WTC11 (cell line): ENCODE results near the gene PIP4K2C. TPM values are rescaled to one million over a fixed set of nuclear protein-coding genes. Genes with fewer than 3 reads are reported as not detected.

Experiments
- ATAC-seq: fragments of 200-7000 bp; cut with Tn5 transposase; 2 replicates; pipeline ENCODE4 v1.10.0; 2021; ENCODE audit warnings: mild to moderate bottlenecking, moderate library complexity
- CTCF ChIA-PET: fragments of 300-600 bp; sonication (Branson Sonifier 250); formaldehyde crosslinking; loops from one replicate; lab custom pipeline; 2021; ENCODE audit warnings: antibody characterized with exemption; lab: Charles Lee
- POLR2A ChIA-PET: fragments of 350-600 bp; sonication (Branson Sonifier 250); formaldehyde crosslinking; loops from one replicate; lab custom pipeline; 2021; ENCODE audit warnings: antibody characterized with exemption; lab: Charles Lee
- DNase-seq: peaks from one replicate; pipeline ENCODE4 v3.0.0; 2021; ENCODE audit warnings: low spot score
- H3K27ac Mint-ChIP-seq: 2 replicates; pipeline ENCODE4 v1.8.0; 2021; ENCODE audit warnings: mixed read lengths
- H3K27me3 Mint-ChIP-seq: 2 replicates; pipeline ENCODE4 v1.8.0; 2021; ENCODE audit warnings: low read depth, mild to moderate bottlenecking, moderate library complexity, mixed read lengths
- H3K36me3 Mint-ChIP-seq: 2 replicates; pipeline ENCODE4 v1.8.0; 2021; ENCODE audit warnings: mixed read lengths
- H3K4me1 Mint-ChIP-seq: 2 replicates; pipeline ENCODE4 v1.8.0; 2022; ENCODE audit warnings: mixed read lengths
- H3K4me3 Mint-ChIP-seq: 2 replicates; pipeline ENCODE4 v1.8.0; 2021; ENCODE audit warnings: mild to moderate bottlenecking, moderate library complexity, mixed read lengths
- H3K9me3 Mint-ChIP-seq: 2 replicates; pipeline ENCODE4 v1.8.0; 2021; ENCODE audit warnings: mixed read lengths
- CREM ChIP-seq: sonication (generic); formaldehyde crosslinking; IDR thresholded peaks from 2 replicates; pipeline ENCODE4 v1.8.1; 2022; ENCODE audit warnings: mild to moderate bottlenecking, missing genetic modification reagents, moderate library complexity
- FOXK1 ChIP-seq: sonication (generic); formaldehyde crosslinking; IDR thresholded peaks from 2 replicates; pipeline ENCODE4 v1.8.0; 2022; ENCODE audit warnings: mild to moderate bottlenecking, moderate library complexity, missing genetic modification reagents
- GRHL2 ChIP-seq: fragments of 250-450 bp; sonication (Bioruptor Pico); IDR thresholded peaks from 2 replicates; pipeline ENCODE4 v1.8.0; 2022; ENCODE audit warnings: mild to moderate bottlenecking, moderate library complexity; ENCODE audit not compliant: insufficient replicate concordance, severe bottlenecking
- HMGA2 ChIP-seq: fragments of 250-450 bp; sonication (Bioruptor Pico); IDR thresholded peaks from 2 replicates; pipeline ENCODE4 v1.4.0; 2021; ENCODE audit warnings: mild to moderate bottlenecking, moderate library complexity
- JAZF1 ChIP-seq: fragments of 250-450 bp; sonication (Bioruptor Pico); IDR thresholded peaks from 2 replicates; pipeline ENCODE4 v1.9.0; 2021; ENCODE audit warnings: moderate library complexity, mild to moderate bottlenecking, inconsistent platforms
- MYBL2 ChIP-seq: sonication (generic); formaldehyde crosslinking; IDR thresholded peaks from 2 replicates; pipeline ENCODE4 v1.8.1; 2023; ENCODE audit warnings: mild to moderate bottlenecking, moderate library complexity, missing genetic modification reagents
- NFE2L1 ChIP-seq: sonication (generic); formaldehyde crosslinking; IDR thresholded peaks from 2 replicates; pipeline ENCODE4 v1.8.1; 2023; ENCODE audit warnings: missing genetic modification reagents
- RORB ChIP-seq: fragments of 250-450 bp; sonication (Bioruptor Pico); IDR thresholded peaks from 2 replicates; pipeline ENCODE4 v1.9.0; 2021; ENCODE audit warnings: mild to moderate bottlenecking
- TCF7 ChIP-seq: sonication (generic); formaldehyde crosslinking; IDR thresholded peaks from 2 replicates; pipeline ENCODE4 v1.8.0; 2022; ENCODE audit warnings: mild to moderate bottlenecking, low read depth, missing genetic modification reagents, moderate library complexity
- TEAD4 ChIP-seq: sonication (generic); formaldehyde crosslinking; IDR thresholded peaks from 2 replicates; pipeline ENCODE4 v1.8.0; 2022; ENCODE audit warnings: mild to moderate bottlenecking, missing genetic modification reagents
- ZBTB21 ChIP-seq: sonication (generic); formaldehyde crosslinking; IDR thresholded peaks from 2 replicates; pipeline ENCODE4 v1.8.1; 2023; ENCODE audit warnings: mild to moderate bottlenecking, missing genetic modification reagents, borderline replicate concordance
- ZNF671 ChIP-seq: fragments of 250-450 bp; sonication (Bioruptor Pico); IDR thresholded peaks from 2 replicates; pipeline ENCODE4 v1.8.0; 2021; ENCODE audit warnings: mild to moderate bottlenecking
- total RNA-seq: library from RNA; stranded (reverse); gene quantifications from 3 replicates; pipeline ENCODE4 v1.2.3, GENCODE V29; 2021
- TF ChIP-seq, protein P1 (sequence below): fragments of 200-600 bp; IDR thresholded peaks from 2 replicates; pipeline ENCODE4 v1.8.0; 2022; ENCODE audit warnings: antibody characterized with exemption
- TF ChIP-seq, protein P2 (sequence below): sonication (generic); formaldehyde crosslinking; IDR thresholded peaks from 2 replicates; pipeline ENCODE4 v1.8.0; 2022; ENCODE audit warnings: mild to moderate bottlenecking, missing genetic modification reagents
- TF ChIP-seq, protein P3 (sequence below): fragments of 250-450 bp; sonication (Bioruptor Pico); IDR thresholded peaks from 2 replicates; pipeline ENCODE4 v1.9.0; 2021; ENCODE audit warnings: mild to moderate bottlenecking
- TF ChIP-seq, protein P4 (sequence below): fragments of 250-450 bp; sonication (Bioruptor Pico); IDR thresholded peaks from 2 replicates; pipeline ENCODE4 v1.9.0; 2021; ENCODE audit warnings: moderate library complexity, mild to moderate bottlenecking, inconsistent platforms, borderline replicate concordance
- TF ChIP-seq, protein P5 (sequence below): sonication (generic); formaldehyde crosslinking; IDR thresholded peaks from 2 replicates; pipeline ENCODE4 v1.8.0; 2023; ENCODE audit warnings: missing genetic modification reagents, mild to moderate bottlenecking, borderline replicate concordance

The PIP4K2C gene
- total RNA-seq, 1 experiment from 2014 or later, result 25.4 TPM

DNA sequence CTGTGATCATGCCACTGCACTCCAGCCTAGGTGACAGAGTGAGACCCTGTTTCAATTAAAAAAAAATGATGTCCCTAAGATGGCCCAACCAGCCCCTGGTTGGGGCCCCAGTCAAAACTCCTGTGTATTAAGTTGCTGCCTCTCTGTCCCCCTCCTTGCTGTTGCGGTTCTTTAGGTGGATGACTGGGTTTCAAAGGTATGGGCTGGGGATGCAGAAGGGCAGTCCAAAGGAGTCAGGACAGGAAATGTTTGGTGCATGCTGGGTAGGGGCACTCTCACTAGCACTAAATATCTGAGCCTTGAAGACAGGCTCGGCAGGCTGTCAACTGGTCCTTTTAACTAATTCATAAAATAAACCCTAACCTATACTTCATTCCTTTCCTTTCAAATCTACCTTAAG, 12.0 kb upstream of the PIP4K2C start:
- ChIA-PET POLR2A (no interaction called here), CTCF (no interaction called here)
- Mint-ChIP-seq H3K27ac (no peak overlapping the region), H3K36me3 (peaks cover 47% of the 10 kb centered on the region), H3K4me3 (no peak overlapping the region), H3K9me3 (no peaks in the 10 kb centered on the region), H3K27me3 (no peaks in the 10 kb centered on the region; the same call in 1 of the 2 replicates), H3K4me1 (no peaks in the 10 kb centered on the region; the same call in 1 of the 2 replicates)
- no peak for ATAC-seq
- no peak for DNase-seq
- no peak for TF ChIP-seq FOXK1 (CRISPR knock-in tag)
- TF ChIP-seq MYBL2 (CRISPR knock-in tag), result no peak
- no peak for TF ChIP-seq TEAD4
- TF ChIP-seq TCF7, result no peak
- TF ChIP-seq CREM, result no peak
- TF ChIP-seq ZBTB21 (CRISPR knock-in tag), result no peak
- TF ChIP-seq, protein P1, sequence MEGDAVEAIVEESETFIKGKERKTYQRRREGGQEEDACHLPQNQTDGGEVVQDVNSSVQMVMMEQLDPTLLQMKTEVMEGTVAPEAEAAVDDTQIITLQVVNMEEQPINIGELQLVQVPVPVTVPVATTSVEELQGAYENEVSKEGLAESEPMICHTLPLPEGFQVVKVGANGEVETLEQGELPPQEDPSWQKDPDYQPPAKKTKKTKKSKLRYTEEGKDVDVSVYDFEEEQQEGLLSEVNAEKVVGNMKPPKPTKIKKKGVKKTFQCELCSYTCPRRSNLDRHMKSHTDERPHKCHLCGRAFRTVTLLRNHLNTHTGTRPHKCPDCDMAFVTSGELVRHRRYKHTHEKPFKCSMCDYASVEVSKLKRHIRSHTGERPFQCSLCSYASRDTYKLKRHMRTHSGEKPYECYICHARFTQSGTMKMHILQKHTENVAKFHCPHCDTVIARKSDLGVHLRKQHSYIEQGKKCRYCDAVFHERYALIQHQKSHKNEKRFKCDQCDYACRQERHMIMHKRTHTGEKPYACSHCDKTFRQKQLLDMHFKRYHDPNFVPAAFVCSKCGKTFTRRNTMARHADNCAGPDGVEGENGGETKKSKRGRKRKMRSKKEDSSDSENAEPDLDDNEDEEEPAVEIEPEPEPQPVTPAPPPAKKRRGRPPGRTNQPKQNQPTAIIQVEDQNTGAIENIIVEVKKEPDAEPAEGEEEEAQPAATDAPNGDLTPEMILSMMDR, result no peak
- TF ChIP-seq, protein P2, sequence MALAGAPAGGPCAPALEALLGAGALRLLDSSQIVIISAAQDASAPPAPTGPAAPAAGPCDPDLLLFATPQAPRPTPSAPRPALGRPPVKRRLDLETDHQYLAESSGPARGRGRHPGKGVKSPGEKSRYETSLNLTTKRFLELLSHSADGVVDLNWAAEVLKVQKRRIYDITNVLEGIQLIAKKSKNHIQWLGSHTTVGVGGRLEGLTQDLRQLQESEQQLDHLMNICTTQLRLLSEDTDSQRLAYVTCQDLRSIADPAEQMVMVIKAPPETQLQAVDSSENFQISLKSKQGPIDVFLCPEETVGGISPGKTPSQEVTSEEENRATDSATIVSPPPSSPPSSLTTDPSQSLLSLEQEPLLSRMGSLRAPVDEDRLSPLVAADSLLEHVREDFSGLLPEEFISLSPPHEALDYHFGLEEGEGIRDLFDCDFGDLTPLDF (CRISPR knock-in tag), result no peak
- TF ChIP-seq JAZF1 (CRISPR knock-in tag), result no peak
- TF ChIP-seq RORB (CRISPR knock-in tag), result no peak
- TF ChIP-seq, protein P3, sequence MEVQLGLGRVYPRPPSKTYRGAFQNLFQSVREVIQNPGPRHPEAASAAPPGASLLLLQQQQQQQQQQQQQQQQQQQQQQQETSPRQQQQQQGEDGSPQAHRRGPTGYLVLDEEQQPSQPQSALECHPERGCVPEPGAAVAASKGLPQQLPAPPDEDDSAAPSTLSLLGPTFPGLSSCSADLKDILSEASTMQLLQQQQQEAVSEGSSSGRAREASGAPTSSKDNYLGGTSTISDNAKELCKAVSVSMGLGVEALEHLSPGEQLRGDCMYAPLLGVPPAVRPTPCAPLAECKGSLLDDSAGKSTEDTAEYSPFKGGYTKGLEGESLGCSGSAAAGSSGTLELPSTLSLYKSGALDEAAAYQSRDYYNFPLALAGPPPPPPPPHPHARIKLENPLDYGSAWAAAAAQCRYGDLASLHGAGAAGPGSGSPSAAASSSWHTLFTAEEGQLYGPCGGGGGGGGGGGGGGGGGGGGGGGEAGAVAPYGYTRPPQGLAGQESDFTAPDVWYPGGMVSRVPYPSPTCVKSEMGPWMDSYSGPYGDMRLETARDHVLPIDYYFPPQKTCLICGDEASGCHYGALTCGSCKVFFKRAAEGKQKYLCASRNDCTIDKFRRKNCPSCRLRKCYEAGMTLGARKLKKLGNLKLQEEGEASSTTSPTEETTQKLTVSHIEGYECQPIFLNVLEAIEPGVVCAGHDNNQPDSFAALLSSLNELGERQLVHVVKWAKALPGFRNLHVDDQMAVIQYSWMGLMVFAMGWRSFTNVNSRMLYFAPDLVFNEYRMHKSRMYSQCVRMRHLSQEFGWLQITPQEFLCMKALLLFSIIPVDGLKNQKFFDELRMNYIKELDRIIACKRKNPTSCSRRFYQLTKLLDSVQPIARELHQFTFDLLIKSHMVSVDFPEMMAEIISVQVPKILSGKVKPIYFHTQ, result no peak
- no peak for TF ChIP-seq HMGA2 (CRISPR knock-in tag)
- no peak for TF ChIP-seq NFE2L1 (CRISPR knock-in tag)
- TF ChIP-seq GRHL2 (CRISPR knock-in tag), result no peak
- no peak for TF ChIP-seq ZNF671
- TF ChIP-seq, protein P4, sequence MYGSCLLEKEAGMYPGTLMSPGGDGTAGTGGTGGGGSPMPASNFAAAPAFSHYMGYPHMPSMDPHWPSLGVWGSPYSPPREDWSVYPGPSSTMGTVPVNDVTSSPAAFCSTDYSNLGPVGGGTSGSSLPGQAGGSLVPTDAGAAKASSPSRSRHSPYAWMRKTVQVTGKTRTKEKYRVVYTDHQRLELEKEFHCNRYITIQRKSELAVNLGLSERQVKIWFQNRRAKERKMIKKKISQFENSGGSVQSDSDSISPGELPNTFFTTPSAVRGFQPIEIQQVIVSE (CRISPR knock-in tag), result no peak
- TF ChIP-seq, protein P5, sequence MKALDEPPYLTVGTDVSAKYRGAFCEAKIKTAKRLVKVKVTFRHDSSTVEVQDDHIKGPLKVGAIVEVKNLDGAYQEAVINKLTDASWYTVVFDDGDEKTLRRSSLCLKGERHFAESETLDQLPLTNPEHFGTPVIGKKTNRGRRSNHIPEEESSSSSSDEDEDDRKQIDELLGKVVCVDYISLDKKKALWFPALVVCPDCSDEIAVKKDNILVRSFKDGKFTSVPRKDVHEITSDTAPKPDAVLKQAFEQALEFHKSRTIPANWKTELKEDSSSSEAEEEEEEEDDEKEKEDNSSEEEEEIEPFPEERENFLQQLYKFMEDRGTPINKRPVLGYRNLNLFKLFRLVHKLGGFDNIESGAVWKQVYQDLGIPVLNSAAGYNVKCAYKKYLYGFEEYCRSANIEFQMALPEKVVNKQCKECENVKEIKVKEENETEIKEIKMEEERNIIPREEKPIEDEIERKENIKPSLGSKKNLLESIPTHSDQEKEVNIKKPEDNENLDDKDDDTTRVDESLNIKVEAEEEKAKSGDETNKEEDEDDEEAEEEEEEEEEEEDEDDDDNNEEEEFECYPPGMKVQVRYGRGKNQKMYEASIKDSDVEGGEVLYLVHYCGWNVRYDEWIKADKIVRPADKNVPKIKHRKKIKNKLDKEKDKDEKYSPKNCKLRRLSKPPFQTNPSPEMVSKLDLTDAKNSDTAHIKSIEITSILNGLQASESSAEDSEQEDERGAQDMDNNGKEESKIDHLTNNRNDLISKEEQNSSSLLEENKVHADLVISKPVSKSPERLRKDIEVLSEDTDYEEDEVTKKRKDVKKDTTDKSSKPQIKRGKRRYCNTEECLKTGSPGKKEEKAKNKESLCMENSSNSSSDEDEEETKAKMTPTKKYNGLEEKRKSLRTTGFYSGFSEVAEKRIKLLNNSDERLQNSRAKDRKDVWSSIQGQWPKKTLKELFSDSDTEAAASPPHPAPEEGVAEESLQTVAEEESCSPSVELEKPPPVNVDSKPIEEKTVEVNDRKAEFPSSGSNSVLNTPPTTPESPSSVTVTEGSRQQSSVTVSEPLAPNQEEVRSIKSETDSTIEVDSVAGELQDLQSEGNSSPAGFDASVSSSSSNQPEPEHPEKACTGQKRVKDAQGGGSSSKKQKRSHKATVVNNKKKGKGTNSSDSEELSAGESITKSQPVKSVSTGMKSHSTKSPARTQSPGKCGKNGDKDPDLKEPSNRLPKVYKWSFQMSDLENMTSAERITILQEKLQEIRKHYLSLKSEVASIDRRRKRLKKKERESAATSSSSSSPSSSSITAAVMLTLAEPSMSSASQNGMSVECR, result no peak
